Right ventricle myocardium inferior (tissue), 1 donor: ENCODE data around the gene GALNTL6. TPM values are rescaled to one million over a fixed set of nuclear protein-coding genes. Genes with fewer than 3 reads are reported as not detected.

Experiments
- ATAC-seq: fragments of 200-7000 bp; cut with Tn5 transposase; one replicate; pipeline ENCODE4 v1.9.1; 2020; ENCODE audit warnings: mild to moderate bottlenecking, moderate library complexity
- DNase-seq: peaks from one replicate; pipeline ENCODE4 v3.0.0; 2021; ENCODE audit errors: missing footprints
- intact Hi-C: fragments of 100-400 bp; cut with DNase I; formaldehyde crosslinking; loops from one replicate; pipeline ENCODE4 v1.11.0; 2022
- total RNA-seq: library from RNA; stranded (reverse); fragmentation: NEBNext Ultra II Directional; extraction: Animal tissue kit (Norgen Biotek cat#: 25700); gene quantifications from one replicate; pipeline ENCODE4 v1.2.1, GENCODE V29; 2021
- donor health status: DM: no; HTN: yes; CAD: no; lungs with severe emphysema.

GALNTL6 gene
- total RNA-seq, 1 donor from 2014 or later = not detected

GRCh38 chr4:172660251-172660650 lies 847.0 kb downstream of the GALNTL6 start:
- DNase-seq = no peak
- no peak for ATAC-seq
- intact Hi-C loops = no loop called here

- intact Hi-C loops = no loop called here
- DNase-seq (no peak), ATAC-seq (no peak)
These were observed 848.9 kb downstream of the GALNTL6 start for GRCh38 chr4:172662113-172662512.

GRCh38 chr4:172666711-172667368 lies 853.6 kb downstream of the GALNTL6 start:
- intact Hi-C loops = no loop called here
- DNase-seq (no peak), ATAC-seq (no peak)

GRCh38 chr4:172674811-172675210 lies 861.6 kb downstream of the GALNTL6 start:
- intact Hi-C loops = no loop called here
- no peak for ATAC-seq
- DNase-seq = no peak

GRCh38 chr4:172675232-172675631 lies 862.0 kb downstream of the GALNTL6 start:
- no peak for ATAC-seq
- intact Hi-C loops = no loop called here
- DNase-seq = no peak

- DNase-seq = no peak
- intact Hi-C loops = loop anchor here (2.0 kb wide), 1 partner anchor 36 kb away; no protein-coding TSS in a partner anchor
- no peak for ATAC-seq
These were observed 867.5 kb downstream of the GALNTL6 start for GRCh38 chr4:172680691-172681090.

GRCh38 chr4:172683021-172683420 lies 869.8 kb downstream of the GALNTL6 start:
- intact Hi-C loops = no loop called here
- no peak for ATAC-seq
- DNase-seq = no peak

GRCh38 chr4:172686021-172686420 lies 872.8 kb downstream of the GALNTL6 start:
- DNase-seq = no peak
- ATAC-seq = no peak
- intact Hi-C loops = no loop called here

- DNase-seq (no peak), ATAC-seq (no peak)
- intact Hi-C loops = no loop called here
These were observed 875.3 kb downstream of the GALNTL6 start for GRCh38 chr4:172688534-172688933.

- no peak for DNase-seq
- ATAC-seq = no peak
- intact Hi-C loops = no loop called here
These were observed 878.3 kb downstream of the GALNTL6 start for GRCh38 chr4:172691552-172691951.

GRCh38 chr4:172692701-172693100 lies 879.5 kb downstream of the GALNTL6 start:
- DNase-seq = no peak
- no peak for ATAC-seq
- intact Hi-C loops = no loop called here

- DNase-seq = no peak
- ATAC-seq = no peak
- intact Hi-C loops = no loop called here
These were observed 885.1 kb downstream of the GALNTL6 start for GRCh38 chr4:172698256-172698655.

GRCh38 chr4:172705565-172705964 lies 892.4 kb downstream of the GALNTL6 start:
- DNase-seq = no peak
- intact Hi-C loops = no loop called here
- no peak for ATAC-seq

GRCh38 chr4:172706000-172706399 lies 892.8 kb downstream of the GALNTL6 start:
- intact Hi-C loops = no loop called here
- ATAC-seq (no peak), DNase-seq (no peak)

- ATAC-seq (no peak), DNase-seq (no peak)
- intact Hi-C loops = no loop called here
These were observed 894.4 kb downstream of the GALNTL6 start for GRCh38 chr4:172707622-172708021.

GRCh38 chr4:172708184-172708583 lies 895.0 kb downstream of the GALNTL6 start:
- intact Hi-C loops = no loop called here
- ATAC-seq (no peak), DNase-seq (no peak)

GRCh38 chr4:172709376-172709775 lies 896.2 kb downstream of the GALNTL6 start:
- no peak for DNase-seq
- intact Hi-C loops = no loop called here
- ATAC-seq = no peak

GRCh38 chr4:172716291-172716690 lies 903.1 kb downstream of the GALNTL6 start:
- intact Hi-C loops = no loop called here
- DNase-seq (no peak), ATAC-seq (no peak)

GRCh38 chr4:172721659-172722058 lies 908.5 kb downstream of the GALNTL6 start:
- DNase-seq = no peak
- intact Hi-C loops = no loop called here
- ATAC-seq = no peak

- no peak for ATAC-seq
- intact Hi-C loops = no loop called here
- DNase-seq = no peak
These were observed 912.4 kb downstream of the GALNTL6 start for GRCh38 chr4:172725581-172725980.

- intact Hi-C loops = no loop called here
- ATAC-seq (no peak), DNase-seq (no peak)
These were observed 912.8 kb downstream of the GALNTL6 start for GRCh38 chr4:172726001-172726423.
